Osteocyte (in vitro differentiated cells): ENCODE measurements around the gene SLC2A9. TPM values are rescaled to one million over a fixed set of nuclear protein-coding genes. Genes with fewer than 3 reads are reported as not detected.

Experiments used
- DNase-seq: peaks from one replicate; pipeline ENCODE4 v3.0.0; 2021; ENCODE audit warnings: mixed read lengths; ENCODE audit not compliant: unreplicated experiment; ENCODE audit errors: extremely low spot score
- H3K27ac Mint-ChIP-seq: one replicate; pipeline ENCODE4 v1.8.0; 2021; ENCODE audit warnings: mild to moderate bottlenecking, mixed read lengths; ENCODE audit not compliant: unreplicated experiment
- H3K27me3 Mint-ChIP-seq: one replicate; pipeline ENCODE4 v1.8.0; 2021; ENCODE audit warnings: mixed read lengths; ENCODE audit not compliant: unreplicated experiment
- H3K36me3 Mint-ChIP-seq: one replicate; pipeline ENCODE4 v1.8.0; 2021; ENCODE audit warnings: mixed read lengths; ENCODE audit not compliant: unreplicated experiment
- H3K4me1 Mint-ChIP-seq: one replicate; pipeline ENCODE4 v1.8.0; 2021; ENCODE audit warnings: mixed read lengths; ENCODE audit not compliant: unreplicated experiment
- H3K4me3 Mint-ChIP-seq: one replicate; pipeline ENCODE4 v1.8.0; 2021; ENCODE audit warnings: mild to moderate bottlenecking, moderate library complexity, mixed read lengths; ENCODE audit not compliant: unreplicated experiment
- H3K9me3 Mint-ChIP-seq: one replicate; pipeline ENCODE4 v1.8.0; 2021; ENCODE audit warnings: mixed read lengths; ENCODE audit not compliant: unreplicated experiment
- CTCF ChIP-seq: fragments of 200-600 bp; sonication (generic); IDR thresholded peaks from 2 replicates; pipeline ENCODE4 v1.5.0; 2021; ENCODE audit warnings: antibody characterized with exemption, mild to moderate bottlenecking, moderate library complexity
- long read RNA-seq: library from polyadenylated mRNA; unstranded; transcript quantifications from one replicate; pipeline ENCODE4 v2.0.0, GENCODE V29; 2021
- total RNA-seq: library from RNA; stranded (reverse); gene quantifications from 2 replicates; pipeline ENCODE4 v1.2.1, GENCODE V29; 2021

Gene SLC2A9
- total RNA-seq, result 0.31 and 0.43 TPM in 2 replicates
- long read RNA-seq, result 0 reads

- Mint-ChIP-seq H3K27ac (no peak within 1 kb of the TSS), H3K4me3 (no peak within 1 kb of the TSS), H3K36me3 (no peaks in the 10 kb centered on the region), H3K27me3 (peaks cover 3% of the 10 kb centered on the region), H3K9me3 (no peaks in the 10 kb centered on the region), H3K4me1 (peaks cover 3% of the 10 kb centered on the region)
- TF ChIP-seq CTCF, result no peak
- DNase-seq, result no peak
Measured at GRCh38 chr4:10020871-10021652, at the start of gene SLC2A9. Gene SLC2A9 (minus strand): TSS chr4:10021497. CDS start chr4:10021429, 68 bp downstream.

- no peaks in the 10 kb centered on the region for H3K27me3 Mint-ChIP-seq
- H3K27ac Mint-ChIP-seq, result peak overlapping the region; percentile 20
- H3K4me1 Mint-ChIP-seq, result no peaks in the 10 kb centered on the region
- DNase-seq, result no peak
- TF ChIP-seq CTCF, result no peak
- H3K36me3 Mint-ChIP-seq, result peaks cover 40% of the 10 kb centered on the region
- no peaks in the 10 kb centered on the region for H3K9me3 Mint-ChIP-seq
- no peak overlapping the region for H3K4me3 Mint-ChIP-seq
Measured at GRCh38 chr4:10069075-10069642, 47.9 kb upstream of the SLC2A9 start.

GRCh38 chr4:10066670-10067651, 45.7 kb upstream of the SLC2A9 start:
- Mint-ChIP-seq H3K27ac (no peak overlapping the region), H3K9me3 (no peaks in the 10 kb centered on the region), H3K4me3 (no peak overlapping the region), H3K27me3 (no peaks in the 10 kb centered on the region), H3K36me3 (peaks cover 25% of the 10 kb centered on the region), H3K4me1 (no peaks in the 10 kb centered on the region)
- peak; percentile 49 for DNase-seq
- no peak for TF ChIP-seq CTCF

- H3K4me1 Mint-ChIP-seq, result no peaks in the 10 kb centered on the region
- no peak overlapping the region for H3K4me3 Mint-ChIP-seq
Measured at GRCh38 chr4:10066206-10066605, 44.9 kb upstream of the SLC2A9 start.

More at GRCh38 chr4:10066206-10066605, 44.9 kb upstream of the SLC2A9 start:
- Mint-ChIP-seq H3K27me3 (no peaks in the 10 kb centered on the region), H3K9me3 (no peaks in the 10 kb centered on the region), H3K36me3 (peaks cover 26% of the 10 kb centered on the region), H3K27ac (no peak overlapping the region)
- no peak for TF ChIP-seq CTCF
- DNase-seq, result no peak
